Panc1 (cell line): ENCODE data around the gene XXYLT1. TPM values are rescaled to one million over a fixed set of nuclear protein-coding genes. Genes with fewer than 3 reads are reported as not detected.
"Not testable (repeated sequence)": the region's sequence is repeated elsewhere in the genome, so short reads cannot be mapped to it uniquely, and the experiment has no call there.

Experiments used
- ATAC-seq: fragments of 200-7000 bp; cut with Tn5 transposase; 2 replicates; pipeline ENCODE4 v1.9.1; 2020; ENCODE audit warnings: mild to moderate bottlenecking, moderate library complexity
- BruUV-seq: library from RNA; stranded (reverse); fragments of 400-500 nt; replicated peaks from 2 replicates; lab custom pipeline; 2021; lab: Mats Ljungman, UMichigan
- CTCF ChIA-PET: fragments of 300-600 bp; sonication (Branson Sonifier 250); formaldehyde crosslinking; loops from one replicate; lab custom pipeline; 2022; ENCODE audit warnings: antibody characterized with exemption; lab: Charles Lee
- POLR2A ChIA-PET: fragments of 300-600 bp; sonication (Branson Sonifier 250); formaldehyde crosslinking; loops from one replicate; lab custom pipeline; 2022; ENCODE audit warnings: antibody characterized with exemption; lab: Charles Lee
- DNase-seq: peaks from one replicate; pipeline ENCODE4 v3.0.0-alpha.2; 2010; ENCODE audit warnings: low read depth, low spot score
- H3K27ac ChIP-seq: 2 replicates; pipeline ENCODE4 v1.5.1; 2011; ENCODE audit warnings: mild to moderate bottlenecking, low read length, inconsistent platforms
- H3K27me3 ChIP-seq: fragments of 200-500 bp; sonication (Bioruptor generic); 2 replicates; pipeline ENCODE4 v1.6.0; 2014; ENCODE audit warnings: low read length, inconsistent platforms; ENCODE audit not compliant: control insufficient read depth, insufficient read depth
- H3K36me3 ChIP-seq: fragments of 200-500 bp; sonication (Bioruptor generic); 2 replicates; pipeline ENCODE4 v1.5.1; 2014; ENCODE audit warnings: inconsistent platforms, mild to moderate bottlenecking, low read length, moderate library complexity; ENCODE audit not compliant: control insufficient read depth, insufficient read depth
- H3K4me1 ChIP-seq: 2 replicates; pipeline ENCODE4 v1.5.1; 2011; ENCODE audit warnings: inconsistent platforms, mild to moderate bottlenecking, low read length, moderate library complexity; ENCODE audit not compliant: control insufficient read depth, insufficient read depth
- H3K4me3 ChIP-seq, 2 experiments: 2 replicates each; pipeline ENCODE4 v1.5.1; 2011 to 2012; ENCODE audit warnings: low read depth in 2 of 2, low read length in 2 of 2, mild to moderate bottlenecking in 2 of 2, inconsistent platforms in 1 of 2, moderate library complexity in 1 of 2
- H3K9me3 ChIP-seq: fragments of 200-500 bp; sonication (Bioruptor generic); 2 replicates; pipeline ENCODE4 v1.5.1; 2014; ENCODE audit warnings: low read depth, mild to moderate bottlenecking, inconsistent platforms, low read length, moderate library complexity; ENCODE audit not compliant: control insufficient read depth, insufficient read depth
- CTCF ChIP-seq: fragments of 450-650 bp; IDR thresholded peaks from 2 replicates; pipeline ENCODE4 v1.5.1; 2017; ENCODE audit warnings: mild to moderate bottlenecking
- POLR2AphosphoS5 ChIP-seq: IDR thresholded peaks from 2 replicates; pipeline ENCODE4 v1.6.1; 2012; ENCODE audit warnings: mild to moderate bottlenecking, low read depth, low read length, moderate library complexity
- REST ChIP-seq, 2 experiments: IDR thresholded peaks; 2 replicates each; pipeline ENCODE4 v1.6.1; 2011 to 2012; ENCODE audit warnings: low read depth in 2 of 2, control low read depth in 1 of 2, low read length in 1 of 2, mild to moderate bottlenecking in 1 of 2, moderate library complexity in 1 of 2; ENCODE audit not compliant: insufficient read depth in 1 of 2
- SIN3A ChIP-seq: IDR thresholded peaks from 2 replicates; pipeline ENCODE4 v1.6.1; 2012; ENCODE audit warnings: low read depth, mild to moderate bottlenecking, low read length, moderate library complexity, borderline replicate concordance; ENCODE audit not compliant: insufficient read depth
- TCF7L2 ChIP-seq: IDR thresholded peaks from 2 replicates; pipeline ENCODE4 v1.6.1; 2011; ENCODE audit warnings: mild to moderate bottlenecking, low read depth, low read length, inconsistent platforms
- in situ Hi-C: cut with HindIII; loops from 2 replicates; pipeline ENCODE4 v1.10.0; 2016; ENCODE audit warnings: low sequenced_read_pairs, low pct_unique_long_range_greater_than_20kb
- intact Hi-C: fragments of 100-400 bp; cut with micrococcal nuclease; formaldehyde crosslinking; loops from one replicate; pipeline ENCODE4 v1.10.0; 2022; ENCODE audit not compliant: unreplicated experiment
- total RNA-seq: library from RNA; stranded (reverse); gene quantifications from one replicate; pipeline ENCODE4 v1.2.1, GENCODE V29; 2021; ENCODE audit not compliant: unreplicated experiment

Gene XXYLT1
- total RNA-seq, 1 experiment from 2014 or later: 26.0 TPM

- ChIA-PET CTCF (no interaction called here), POLR2A (no interaction called here)
- Histone ChIP-seq H3K9me3 (no peaks in the 10 kb centered on the region), H3K27me3 (no peaks in the 10 kb centered on the region), H3K36me3 (no peaks in the 10 kb centered on the region), H3K27ac (peak overlapping the region; percentile 73), H3K4me3 (no peak overlapping the region), H3K4me1 (peaks cover 42% of the 10 kb centered on the region)
- intact Hi-C loops: no loop called here
- DNase-seq: no peak
- in situ Hi-C loops: no loop called here
- BruUV-seq: no TSS peak
- no peak for TF ChIP-seq REST (IDR thresholded peaks at IDR 0.05; ENCODE audit: insufficient read depth in 1 of 2, low read depth in 2 of 2, low read length in 1 of 2)
- TF ChIP-seq POLR2AphosphoS5: no peak
- no peak for TF ChIP-seq TCF7L2
- TF ChIP-seq SIN3A: no peak
- no peak for TF ChIP-seq CTCF
- ATAC-seq: peak; percentile 67
Observed at GRCh38 chr3:195094191-195094921, 176.6 kb downstream of the XXYLT1 start.

- CTCF ChIA-PET: interaction anchor here (0.6 kb wide), 1 partner anchor 176 kb away, joined by 4 read pairs; no protein-coding TSS in a partner anchor
- TF ChIP-seq CTCF (no peak), REST (IDR thresholded peaks at IDR 0.05; ENCODE audit: insufficient read depth in 1 of 2, low read depth in 2 of 2, low read length in 1 of 2) (no peak), TCF7L2 (no peak), SIN3A (no peak), POLR2AphosphoS5 (no peak)
- BruUV-seq: no TSS peak
- no peak for ATAC-seq
- Histone ChIP-seq H3K36me3 (no peaks in the 10 kb centered on the region), H3K27me3 (no peaks in the 10 kb centered on the region), H3K27ac (peak overlapping the region; percentile 73), H3K9me3 (no peaks in the 10 kb centered on the region), H3K4me1 (peaks cover 39% of the 10 kb centered on the region), H3K4me3 (no peak overlapping the region)
- POLR2A ChIA-PET: no interaction called here
- intact Hi-C loops (no loop called here), in situ Hi-C loops (no loop called here)
- no peak for DNase-seq
Observed at GRCh38 chr3:195093731-195094130, 177.2 kb downstream of the XXYLT1 start.

GRCh38 chr3:195087840-195088601 lies 182.9 kb downstream of the XXYLT1 start:
- DNase-seq, CTCF ChIA-PET, in situ Hi-C loops, BruUV-seq, POLR2A ChIA-PET, H3K27ac ChIP-seq, H3K36me3 ChIP-seq, H3K27me3 ChIP-seq, ATAC-seq, H3K4me3 ChIP-seq, H3K9me3 ChIP-seq, intact Hi-C loops: not testable (repeated sequence)
- H3K4me1 ChIP-seq: peaks cover 11% of the 10 kb centered on the region
